ENCODE measurements around the gene RAPGEF6. TPM values are rescaled to one million over a fixed set of nuclear protein-coding genes. Genes with fewer than 3 reads are reported as not detected.
A peak's percentile ranks its signal among the peaks of the same experiment; 100 is the strongest.
"Not testable (repeated sequence)": the region's sequence is repeated elsewhere in the genome, so short reads cannot be mapped to it uniquely, and the experiment has no call there.

Gene RAPGEF6
- polyA plus RNA-seq (ENCODE audit: insufficient read length in 3 of 3): 10 to 100 TPM; 13.5 to 19.1 (median 16.5) TPM
- long read RNA-seq, donor 1: 0 reads
- long read RNA-seq, donor 2, partial matches to known transcripts: 0 of 1 reads
- long read RNA-seq, donor 2, other reads (novel, unspliced or antisense): 0 of 1 reads
- long read RNA-seq, donor 3, full-length matches to known transcripts: 3 of 3 reads
- long read RNA-seq, donor 3, partial matches to known transcripts: 0 of 3 reads
- long read RNA-seq, donor 3, other reads (novel, unspliced or antisense): 0 of 3 reads
- long read RNA-seq, donor 4: 0 reads
- long read RNA-seq, donor 5: 0 reads
- long read RNA-seq, donor 6, partial matches to known transcripts: 0 of 1 reads
- long read RNA-seq, donor 6, other reads (novel, unspliced or antisense): 0 of 1 reads
- long read RNA-seq, donor 7: 0 reads
- long read RNA-seq, donor 8: 0 reads
- long read RNA-seq, donor 9: 0 reads
- long read RNA-seq, donor 10: 0 reads
- long read RNA-seq, donor 11, partial matches to known transcripts: 0 of 1 reads
- long read RNA-seq, donor 11, other reads (novel, unspliced or antisense): 0 of 1 reads
- long read RNA-seq, donor 12, partial matches to known transcripts: 0 of 1 reads
- long read RNA-seq, donor 12, other reads (novel, unspliced or antisense): 0 of 1 reads
- long read RNA-seq, donor 13: 0 reads
- long read RNA-seq, donor 14, full-length matches to known transcripts: 1 of 1 reads
- long read RNA-seq, donor 14, partial matches to known transcripts: 0 of 1 reads
- long read RNA-seq, donor 14, other reads (novel, unspliced or antisense): 0 of 1 reads
- long read RNA-seq, donor 15: 0 reads
- long read RNA-seq, donor 16: 0 reads

- peak; percentile 98 to 100 (median 99) for DNase-seq (ENCODE audit: extremely low read depth in 1 of 11, low read depth in 9 of 11, low spot score in 4 of 11)
These were observed at the start of gene RAPGEF6 for GRCh38 chr5:131634996-131635683. Gene RAPGEF6 (minus strand): TSS chr5:131635229. CDS start chr5:131635030, 199 bp downstream.

GRCh38 chr5:131684595-131684994, 49.6 kb upstream of the RAPGEF6 start:
- no peak for DNase-seq (ENCODE audit: extremely low read depth in 1 of 11, low read depth in 9 of 11, low spot score in 4 of 11)

- DNase-seq (ENCODE audit: extremely low read depth in 1 of 11, low read depth in 9 of 11, low spot score in 4 of 11): no peak
These were observed 49.0 kb upstream of the RAPGEF6 start for GRCh38 chr5:131684051-131684450.

- no peak for DNase-seq (ENCODE audit: extremely low read depth in 1 of 11, low read depth in 9 of 11, low spot score in 4 of 11)
These were observed 47.8 kb upstream of the RAPGEF6 start for GRCh38 chr5:131682826-131683225.

GRCh38 chr5:131682175-131682574, 47.1 kb upstream of the RAPGEF6 start:
- DNase-seq (ENCODE audit: extremely low read depth in 1 of 11, low read depth in 9 of 11, low spot score in 4 of 11): no peak

- DNase-seq (ENCODE audit: extremely low read depth in 1 of 11, low read depth in 9 of 11, low spot score in 4 of 11): no peak
These were observed 44.9 kb upstream of the RAPGEF6 start for GRCh38 chr5:131679911-131680310.

- not testable (repeated sequence) for DNase-seq (ENCODE audit: extremely low read depth in 1 of 11, low read depth in 9 of 11, low spot score in 4 of 11)
These were observed 43.2 kb upstream of the RAPGEF6 start for GRCh38 chr5:131678273-131678672.

- no peak for DNase-seq (ENCODE audit: extremely low read depth in 1 of 11, low read depth in 9 of 11, low spot score in 4 of 11)
These were observed 42.1 kb upstream of the RAPGEF6 start for GRCh38 chr5:131677115-131677514.

GRCh38 chr5:131672776-131673175, 37.7 kb upstream of the RAPGEF6 start:
- no peak for DNase-seq (ENCODE audit: extremely low read depth in 1 of 11, low read depth in 9 of 11, low spot score in 4 of 11)

GRCh38 chr5:131671994-131672655, 37.1 kb upstream of the RAPGEF6 start:
- peak; percentile 4 to 61 (median 31) for DNase-seq (ENCODE audit: extremely low read depth in 1 of 11, low read depth in 9 of 11, low spot score in 4 of 11)

GRCh38 chr5:131671409-131671808, 36.4 kb upstream of the RAPGEF6 start:
- no peak for DNase-seq (ENCODE audit: extremely low read depth in 1 of 11, low read depth in 9 of 11, low spot score in 4 of 11)

GRCh38 chr5:131664929-131665328, 29.9 kb upstream of the RAPGEF6 start:
- DNase-seq (ENCODE audit: extremely low read depth in 1 of 11, low read depth in 9 of 11, low spot score in 4 of 11): no peak

- no peak for DNase-seq (ENCODE audit: extremely low read depth in 1 of 11, low read depth in 9 of 11, low spot score in 4 of 11)
These were observed 26.9 kb upstream of the RAPGEF6 start for GRCh38 chr5:131661933-131662332.

GRCh38 chr5:131659841-131660240, 24.8 kb upstream of the RAPGEF6 start:
- no peak for DNase-seq (ENCODE audit: extremely low read depth in 1 of 11, low read depth in 9 of 11, low spot score in 4 of 11)

GRCh38 chr5:131659290-131659689, 24.3 kb upstream of the RAPGEF6 start:
- no peak for DNase-seq (ENCODE audit: extremely low read depth in 1 of 11, low read depth in 9 of 11, low spot score in 4 of 11)

- DNase-seq (ENCODE audit: extremely low read depth in 1 of 11, low read depth in 9 of 11, low spot score in 4 of 11): no peak
These were observed 19.7 kb upstream of the RAPGEF6 start for GRCh38 chr5:131654776-131655175.

- no peak for DNase-seq (ENCODE audit: extremely low read depth in 1 of 11, low read depth in 9 of 11, low spot score in 4 of 11)
These were observed 19.3 kb upstream of the RAPGEF6 start for GRCh38 chr5:131654309-131654708.

GRCh38 chr5:131649161-131649560, 14.1 kb upstream of the RAPGEF6 start:
- DNase-seq (ENCODE audit: extremely low read depth in 1 of 11, low read depth in 9 of 11, low spot score in 4 of 11): no peak
